Spleen (tissue), 11 donors: ENCODE measurements around the gene SYNC. TPM values are rescaled to one million over a fixed set of nuclear protein-coding genes. Genes with fewer than 3 reads are reported as not detected.

Experiments used
- DNase-seq: peaks from one replicate; pipeline ENCODE4 v3.0.0-alpha.2; 2020
- H3K27ac ChIP-seq, 8 donors: fragments of 200-600 bp; sonication (generic) in 7 of 8; 1 replicate in 4 of 8; 2 replicates in 4 of 8; pipeline versions ENCODE4 v1.5.0 to v1.8.0; 2016 to 2021; ENCODE audit warnings: inconsistent platforms in 4 of 8, mild to moderate bottlenecking in 4 of 8, moderate library complexity in 1 of 8
- H3K27me3 ChIP-seq, 7 donors: fragments of 200-600 bp; sonication (generic) in 6 of 7; replicated peaks in 1 of 7; 1 replicate in 4 of 7; 2 replicates in 3 of 7; pipeline versions ENCODE4 v1.5.0 to v1.8.0; 2016 to 2021; ENCODE audit warnings: inconsistent platforms in 3 of 7, mild to moderate bottlenecking in 1 of 7
- H3K36me3 ChIP-seq, 6 donors: fragments of 200-600 bp; sonication (generic) in 5 of 6; 1 replicate in 4 of 6; 2 replicates in 2 of 6; pipeline versions ENCODE4 v1.5.0 to v1.8.0; 2016 to 2021; ENCODE audit warnings: inconsistent platforms in 2 of 6
- H3K4me1 ChIP-seq, 6 donors: fragments of 200-600 bp; sonication (generic) in 5 of 6; 1 replicate in 3 of 6; 2 replicates in 3 of 6; pipeline versions ENCODE4 v1.5.0 to v1.8.0; 2016 to 2021; ENCODE audit warnings: inconsistent platforms in 3 of 6
- H3K4me3 ChIP-seq, 8 donors: fragments of 200-600 bp; sonication (generic) in 7 of 8; 1 replicate in 4 of 8; 2 replicates in 4 of 8; pipeline versions ENCODE4 v1.5.0 to v1.8.0; 2016 to 2021; ENCODE audit warnings: inconsistent platforms in 4 of 8, mild to moderate bottlenecking in 4 of 8, moderate library complexity in 2 of 8
- H3K9me3 ChIP-seq, 8 donors: fragments of 200-600 bp; sonication (generic) in 7 of 8; 1 replicate in 4 of 8; 2 replicates in 4 of 8; pipeline versions ENCODE4 v1.5.0 to v1.8.0; 2016 to 2021; ENCODE audit warnings: inconsistent platforms in 4 of 8
- CTCF ChIP-seq, 11 experiments: fragments of 200-600 bp in 7 of 11; fragments of 450-650 bp in 4 of 11; sonication (generic) in 4 of 11; IDR thresholded peaks in 8 of 11; conservative IDR thresholded peaks in 3 of 11; 1 replicate in 7 of 11; 2 replicates in 4 of 11; pipeline versions ENCODE4 v1.4.0 to v1.8.0; 2016 to 2021; ENCODE audit warnings: antibody characterized with exemption in 11 of 11, inconsistent platforms in 4 of 11, mild to moderate bottlenecking in 1 of 11
- POLR2A ChIP-seq, 3 donors: fragments of 450-650 bp; IDR thresholded peaks; one replicate each; pipeline ENCODE4 v1.5.1; 2017; ENCODE audit warnings: antibody characterized with exemption in 3 of 3, mild to moderate bottlenecking in 1 of 3
- POLR2AphosphoS5 ChIP-seq, 3 donors: sonication (generic); formaldehyde crosslinking; IDR thresholded peaks; one replicate each; pipeline ENCODE4 v1.5.1; 2017; ENCODE audit warnings: antibody characterized with exemption in 3 of 3
- WGBS, 5 donors: extraction: QIAGEN DNeasy Blood & Tissue Kit in 3 of 5; methylation state at CpG; one replicate each; pipeline versions ENCODE4 v1.1.5 to v1.1.7; 2013 to 2018; 5-methylcytosine and 5-hydroxymethylcytosine counted together
- intact Hi-C: fragments of 100-400 bp; cut with DNase I; formaldehyde crosslinking; loops from one replicate; pipeline ENCODE4 v1.15.0; 2023; ENCODE audit warnings: low total_unique reads
- polyA plus RNA-seq, 3 donors: library from polyadenylated mRNA; stranded (reverse); fragments of 200-250 nt; gene quantifications; one replicate each; pipeline ENCODE4 v1.2.1, GENCODE V29; 2013
- total RNA-seq, 7 donors: library from RNA; depleted of rRNA in 3 of 7; stranded (reverse); fragments of >200 nt in 3 of 7; fragmentation: NEBNext Ultra II Directional in 4 of 7; extraction: Animal tissue kit (Norgen Biotek cat#: 25700) in 4 of 7; gene quantifications; one replicate each; pipeline versions ENCODE4 v1.1.0 to v1.2.1, GENCODE V29; 2016 to 2021
- donor health status: healthy with polysubstance abuse.
- donor health status: DM: no; HTN: no; CAD: no; lungs with moderate emphysema.
- donor health status: DM: no; HTN: no; CAD: no.
- donor health status: Bipolar disorder and iron deficiency.
- donor health status: healthy.
- donor health status: DM: no; HTN: no; CAD: no.
- donor health status: DM: yes; HTN: yes; CAD: no.

Gene SYNC
- total and polyA plus RNA-seq, 10 donors = 1.2 to 9.2 (median 5.6) TPM

- peaks cover 3 to 74% (median 50%) of the 10 kb centered on the region in 6 donors for H3K36me3 ChIP-seq
- peaks cover 0 to 8% (median 0%) of the 10 kb centered on the region in 6 donors for H3K4me1 ChIP-seq
Observed at GRCh38 chr1:32685498-32685897, 17.1 kb downstream of the SYNC start.

GRCh38 chr1:32684167-32684811 is 18.3 kb downstream of the SYNC start:
- Histone ChIP-seq H3K9me3 (no peaks in the 10 kb centered on the region), H3K27ac (peak overlapping the region in 1 of 8 donors; percentile 11), H3K36me3 (peaks cover 3 to 80% (median 59%) of the 10 kb centered on the region in 6 donors), H3K4me3 (no peak overlapping the region), H3K27me3 (no peaks in the 10 kb centered on the region), H3K4me1 (peaks cover 0 to 8% (median 0%) of the 10 kb centered on the region in 6 donors)
- intact Hi-C loops = no loop called here
- WGBS, 5 donors = 37 to 62% (median 56%) methylated on average over 2 of the region's 2 CpGs
- TF ChIP-seq CTCF (IDR thresholded peaks at IDR 0.05 in 8 of 11, conservative IDR thresholded peaks at IDR 0.05 in 3 of 11) (no peak), POLR2AphosphoS5 (IDR thresholded peaks at IDR 0.05) (no peak), POLR2A (IDR thresholded peaks at IDR 0.05) (no peak)
- no peak for DNase-seq

More at GRCh38 chr1:32685498-32685897, 17.1 kb downstream of the SYNC start:
- no peak overlapping the region for H3K27ac ChIP-seq
- H3K27me3 ChIP-seq = no peaks in the 10 kb centered on the region
- intact Hi-C loops = no loop called here
- no peak for DNase-seq
- H3K9me3 ChIP-seq = no peaks in the 10 kb centered on the region
- WGBS, 5 donors = 73 to 88% (median 80%) methylated on average over 2 of the region's 2 CpGs
- TF ChIP-seq POLR2AphosphoS5 (IDR thresholded peaks at IDR 0.05) = peak in 1 of 3 donors; percentile 9
- TF ChIP-seq CTCF (IDR thresholded peaks at IDR 0.05 in 8 of 11, conservative IDR thresholded peaks at IDR 0.05 in 3 of 11) = no peak
- no peak overlapping the region for H3K4me3 ChIP-seq

GRCh38 chr1:32683397-32683796 is 19.2 kb downstream of the SYNC start:
- Histone ChIP-seq H3K27ac (peak overlapping the region in 1 of 8 donors; percentile 5), H3K9me3 (no peaks in the 10 kb centered on the region), H3K36me3 (peaks cover 3 to 89% (median 67%) of the 10 kb centered on the region in 6 donors), H3K4me3 (no peak overlapping the region), H3K27me3 (no peaks in the 10 kb centered on the region), H3K4me1 (peaks cover 0 to 8% (median 0%) of the 10 kb centered on the region in 6 donors)
- TF ChIP-seq POLR2A (IDR thresholded peaks at IDR 0.05) = no peak
- TF ChIP-seq CTCF (IDR thresholded peaks at IDR 0.05 in 8 of 11, conservative IDR thresholded peaks at IDR 0.05 in 3 of 11) = no peak
- no peak for TF ChIP-seq POLR2AphosphoS5 (IDR thresholded peaks at IDR 0.05)
- intact Hi-C loops = no loop called here
- DNase-seq = no peak
- 82 to 89% (median 88%) methylated on average over 3 of the region's 3 CpGs for WGBS, 5 donors

- Histone ChIP-seq H3K27ac (peak overlapping the region in 2 of 8 donors; percentile 0 to 6), H3K36me3 (peaks cover 3 to 100% (median 79%) of the 10 kb centered on the region in 6 donors), H3K4me3 (no peak overlapping the region), H3K27me3 (no peaks in the 10 kb centered on the region), H3K4me1 (peaks cover 0 to 8% (median 0%) of the 10 kb centered on the region in 6 donors), H3K9me3 (no peaks in the 10 kb centered on the region)
- WGBS, 5 donors = 78 to 87% (median 85%) methylated on average over 3 of the region's 3 CpGs
- intact Hi-C loops = no loop called here
- peak; percentile 1 for DNase-seq
- TF ChIP-seq POLR2A (IDR thresholded peaks at IDR 0.05) = no peak
- no peak for TF ChIP-seq POLR2AphosphoS5 (IDR thresholded peaks at IDR 0.05)
- no peak for TF ChIP-seq CTCF (IDR thresholded peaks at IDR 0.05 in 8 of 11, conservative IDR thresholded peaks at IDR 0.05 in 3 of 11)
Observed at GRCh38 chr1:32681999-32682398, 20.6 kb downstream of the SYNC start.
